ENCODE measurements around the gene RIT2.
"Not testable (repeated sequence)": the region's sequence is repeated elsewhere in the genome, so short reads cannot be mapped to it uniquely, and the experiment has no call there.

Gene RIT2

DNA sequence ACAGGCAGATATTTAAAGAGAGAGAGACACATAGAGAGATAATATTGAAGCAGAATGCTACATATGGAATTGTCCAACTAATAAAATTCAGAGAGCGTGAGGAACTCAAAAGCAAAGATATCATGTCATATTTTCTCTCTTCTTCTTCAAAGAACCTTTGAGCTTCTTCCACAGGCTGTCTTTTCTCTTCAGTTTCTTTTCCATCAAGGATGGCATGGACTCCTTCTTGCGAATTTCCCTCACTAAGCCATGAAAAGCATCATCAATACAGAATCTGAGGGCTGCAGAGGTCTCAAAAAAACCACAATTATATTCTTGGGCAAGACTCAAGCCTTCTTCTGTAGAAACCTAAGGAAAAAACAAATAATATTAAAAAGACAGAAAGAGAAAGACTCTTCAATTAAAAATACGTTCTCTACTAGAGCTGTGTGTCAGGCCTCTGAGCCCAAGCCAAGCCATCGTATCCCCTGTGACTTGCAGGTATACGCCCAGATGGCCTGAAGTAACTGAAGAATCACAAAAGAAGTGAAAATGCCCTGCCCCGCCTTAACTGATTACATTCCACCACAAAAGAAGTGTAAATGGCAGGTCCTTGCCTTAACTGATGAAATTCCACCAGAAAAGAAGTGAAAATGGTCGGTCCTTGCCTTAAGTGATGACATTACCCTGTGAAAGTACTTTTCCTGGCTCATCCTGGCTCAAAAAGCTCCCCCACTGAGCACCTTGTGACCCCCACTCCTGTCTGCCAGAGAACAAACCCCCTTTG is 371.9 kb downstream of the RIT2 start:
- DNase-seq, result no peak

DNA sequence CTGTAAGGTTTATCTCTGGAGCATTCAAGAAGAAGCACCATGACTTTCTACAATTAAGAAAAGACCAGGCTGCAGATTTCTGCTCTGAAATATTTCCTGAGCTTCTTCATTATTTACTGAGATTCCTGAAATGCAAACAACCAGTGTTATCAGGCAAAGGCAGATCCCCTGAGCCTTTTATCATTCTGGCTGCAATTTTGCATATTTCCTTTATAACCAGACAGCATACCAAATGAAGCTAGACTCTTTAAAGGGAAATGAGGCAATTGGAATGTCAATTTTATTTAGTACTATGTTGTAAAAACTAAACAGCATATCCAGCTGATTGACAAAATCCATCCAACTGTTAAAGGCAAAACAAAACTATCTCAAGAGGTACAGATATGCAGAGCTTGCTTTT is 372.5 kb downstream of the RIT2 start:
- no peak for DNase-seq

DNA sequence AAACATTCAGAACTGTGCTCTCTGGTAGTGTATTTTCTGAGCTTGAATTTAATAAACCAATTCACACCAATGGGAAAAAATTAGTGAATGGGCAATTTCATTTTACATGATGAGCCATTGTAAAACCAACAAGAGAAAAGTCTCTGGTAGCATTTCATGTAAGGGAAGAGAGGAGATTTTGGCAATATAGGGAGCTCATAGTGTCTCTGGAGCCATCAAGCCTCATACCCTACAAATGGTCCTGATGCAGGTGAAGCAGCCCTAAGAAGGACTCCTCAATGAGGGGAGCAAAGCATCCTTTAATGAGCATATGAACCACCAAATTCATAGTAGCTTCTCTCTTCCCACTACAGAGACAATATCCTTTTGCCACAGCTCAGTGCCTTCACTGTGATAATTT is 373.0 kb downstream of the RIT2 start:
- no peak for DNase-seq

GRCh38 chr18:42741805-42742347 is 373.6 kb downstream of the RIT2 start:
- DNase-seq, result not testable (repeated sequence)

GRCh38 chr18:42741299-42741698 is 374.2 kb downstream of the RIT2 start:
- not testable (repeated sequence) for DNase-seq

DNA sequence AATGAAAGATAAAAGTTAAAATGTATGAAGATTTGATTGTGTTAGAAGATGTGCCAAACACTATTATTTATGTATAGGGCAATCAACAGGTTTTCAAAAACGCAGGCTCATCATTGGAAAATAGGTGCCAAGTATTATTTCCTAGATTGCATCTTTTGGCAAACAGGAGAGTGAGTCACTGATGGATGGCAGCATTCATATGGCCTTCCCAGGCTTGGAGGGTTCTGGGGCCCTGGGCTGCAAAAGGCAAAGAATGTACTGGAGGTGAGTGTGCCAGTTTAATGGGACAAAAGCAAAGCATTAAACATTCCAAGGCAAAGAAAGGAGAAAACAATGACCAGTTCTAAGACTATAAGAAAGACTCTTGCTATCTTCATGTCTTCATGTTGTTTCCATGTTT is 379.4 kb downstream of the RIT2 start:
- no peak for DNase-seq

- no peak for DNase-seq
Observed at GRCh38 chr18:42734520-42734919, 381.0 kb downstream of the RIT2 start.

- DNase-seq, result no peak
Observed at GRCh38 chr18:42730272-42730671, 385.2 kb downstream of the RIT2 start.

DNA sequence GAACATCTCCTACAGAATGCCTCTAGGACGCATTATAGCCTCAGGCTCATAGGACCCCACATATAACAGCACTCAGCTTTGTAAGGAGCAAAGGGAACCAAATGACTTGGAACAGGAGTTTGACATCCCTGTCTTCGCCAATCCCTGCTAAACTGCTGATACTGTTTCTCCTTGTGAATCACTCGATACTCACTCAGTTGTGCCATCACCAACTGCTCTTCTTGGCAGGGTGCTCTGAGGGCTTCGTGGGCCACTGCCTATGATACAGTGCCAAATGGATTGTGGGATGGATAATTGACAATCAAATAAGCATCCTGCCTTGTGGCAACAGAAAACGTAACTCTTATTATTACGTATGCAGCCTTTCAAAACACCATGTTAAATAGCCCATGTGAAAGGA is 396.3 kb downstream of the RIT2 start:
- DNase-seq, result no peak

GRCh38 chr18:42712065-42712464 is 403.4 kb downstream of the RIT2 start:
- DNase-seq, result no peak

GRCh38 chr18:42707080-42707479 is 408.4 kb downstream of the RIT2 start:
- no peak for DNase-seq

GRCh38 chr18:42706618-42707017 is 408.9 kb downstream of the RIT2 start:
- no peak for DNase-seq

DNA sequence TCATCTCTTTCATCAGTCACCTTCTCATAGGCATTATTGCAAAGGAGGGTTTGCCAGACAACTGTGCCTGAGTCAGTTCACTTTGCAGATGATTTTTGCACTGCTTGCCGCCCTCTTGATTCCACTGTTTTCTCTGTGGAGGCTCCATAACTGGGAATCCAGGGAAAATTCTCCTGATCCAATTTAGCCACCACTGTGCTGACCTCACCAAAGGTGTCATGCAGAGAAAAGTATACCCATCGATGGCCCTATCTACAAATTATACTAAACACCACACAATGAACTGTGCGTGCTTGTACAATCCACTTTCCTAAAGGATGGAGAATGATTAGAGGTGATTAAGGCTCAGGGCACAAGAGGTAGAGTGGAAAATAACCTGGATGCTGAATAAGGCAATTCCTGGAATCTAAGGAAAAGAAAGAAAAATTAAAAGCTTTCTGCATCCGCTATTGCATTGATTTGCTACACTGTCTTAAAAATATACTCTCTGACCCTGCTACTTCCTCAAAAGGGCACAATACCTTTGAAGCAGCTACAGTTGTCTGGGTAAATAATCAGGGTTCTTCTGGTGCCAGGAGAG is 409.4 kb downstream of the RIT2 start:
- DNase-seq, result no peak

All from CD4-positive, alpha-beta T cell treated with Interferon alpha-2 for 1 hour (primary cell).